Measurements from ENCODE around the gene TMEM9.

GRCh38 chr1:201139756-201140155 lies 14.5 kb downstream of the TMEM9 start:
- no peak for TF ChIP-seq CTCF (IDR thresholded peaks at IDR 0.05 in 4 of 5, conservative IDR thresholded peaks at IDR 0.05 in 1 of 5)
- TF ChIP-seq POLR2A (IDR thresholded peaks at IDR 0.05), result no peak
